Measurements from ENCODE around the gene SH3PXD2A.

GRCh38 chr10:103732339-103733044 is 122.9 kb downstream of the SH3PXD2A start:
- TF ChIP-seq CTCF (IDR thresholded peaks at IDR 0.05) = no peak
- no peak for TF ChIP-seq POLR2AphosphoS5 (IDR thresholded peaks at IDR 0.05)
- TF ChIP-seq POLR2A (IDR thresholded peaks at IDR 0.05) = no peak
